RWPE1 (cell line): ENCODE results near the gene KCTD15.

Experiments used
- CTCF ChIA-PET: fragments of 350-600 bp; sonication (Branson Sonifier 250); formaldehyde crosslinking; extraction: SDS; loops from one replicate; lab custom pipeline; 2021; lab: Yijun Ruan, JAX
- POLR2A ChIA-PET: fragments of 400-600 bp; formaldehyde crosslinking; extraction: SDS; loops from one replicate; lab custom pipeline; 2020; ENCODE audit warnings: antibody characterized with exemption; ENCODE audit not compliant: low non-redundant PET; lab: Yijun Ruan, JAX
- DNase-seq: peaks from one replicate; pipeline ENCODE4 v3.0.0; 2012; ENCODE audit warnings: low spot score
- H3K27ac ChIP-seq: fragments of 450-650 bp; 2 replicates; pipeline ENCODE4 v1.5.1; 2017
- TF ChIP-seq, protein P1 (sequence below): fragments of 450-650 bp; conservative IDR thresholded peaks from 2 replicates; pipeline ENCODE4 v1.5.1; 2017; ENCODE audit warnings: low read depth, mild to moderate bottlenecking

KCTD15 gene

DNA sequence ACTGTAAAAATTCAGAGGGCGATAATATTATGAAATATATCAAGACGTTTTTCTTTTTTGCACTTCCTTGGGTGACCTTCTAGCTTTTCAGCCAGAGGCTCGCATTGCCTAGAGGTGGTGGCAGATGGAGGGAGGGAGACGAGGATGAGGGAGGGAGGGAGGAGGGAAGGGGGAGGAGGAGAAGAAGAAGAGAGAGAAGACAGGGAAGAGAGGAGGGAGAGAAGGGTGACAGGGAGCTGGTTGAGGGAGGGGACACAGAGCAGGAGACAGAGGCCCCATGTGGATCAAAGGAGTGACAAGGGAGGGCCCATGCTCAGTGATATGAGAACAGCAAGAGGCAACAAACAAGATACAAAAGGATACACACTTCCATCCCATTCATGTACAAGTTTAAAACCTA, 8.0 kb upstream of the KCTD15 start:
- ChIA-PET POLR2A (no interaction called here), CTCF (interaction anchor here (2.8 kb wide), 1 partner anchor 11 kb away, joined by 14 read pairs; no protein-coding TSS in a partner anchor)
- DNase-seq, result no peak
- TF ChIP-seq, protein P1, sequence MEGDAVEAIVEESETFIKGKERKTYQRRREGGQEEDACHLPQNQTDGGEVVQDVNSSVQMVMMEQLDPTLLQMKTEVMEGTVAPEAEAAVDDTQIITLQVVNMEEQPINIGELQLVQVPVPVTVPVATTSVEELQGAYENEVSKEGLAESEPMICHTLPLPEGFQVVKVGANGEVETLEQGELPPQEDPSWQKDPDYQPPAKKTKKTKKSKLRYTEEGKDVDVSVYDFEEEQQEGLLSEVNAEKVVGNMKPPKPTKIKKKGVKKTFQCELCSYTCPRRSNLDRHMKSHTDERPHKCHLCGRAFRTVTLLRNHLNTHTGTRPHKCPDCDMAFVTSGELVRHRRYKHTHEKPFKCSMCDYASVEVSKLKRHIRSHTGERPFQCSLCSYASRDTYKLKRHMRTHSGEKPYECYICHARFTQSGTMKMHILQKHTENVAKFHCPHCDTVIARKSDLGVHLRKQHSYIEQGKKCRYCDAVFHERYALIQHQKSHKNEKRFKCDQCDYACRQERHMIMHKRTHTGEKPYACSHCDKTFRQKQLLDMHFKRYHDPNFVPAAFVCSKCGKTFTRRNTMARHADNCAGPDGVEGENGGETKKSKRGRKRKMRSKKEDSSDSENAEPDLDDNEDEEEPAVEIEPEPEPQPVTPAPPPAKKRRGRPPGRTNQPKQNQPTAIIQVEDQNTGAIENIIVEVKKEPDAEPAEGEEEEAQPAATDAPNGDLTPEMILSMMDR, result no peak
- H3K27ac ChIP-seq, result no peak overlapping the region

DNA sequence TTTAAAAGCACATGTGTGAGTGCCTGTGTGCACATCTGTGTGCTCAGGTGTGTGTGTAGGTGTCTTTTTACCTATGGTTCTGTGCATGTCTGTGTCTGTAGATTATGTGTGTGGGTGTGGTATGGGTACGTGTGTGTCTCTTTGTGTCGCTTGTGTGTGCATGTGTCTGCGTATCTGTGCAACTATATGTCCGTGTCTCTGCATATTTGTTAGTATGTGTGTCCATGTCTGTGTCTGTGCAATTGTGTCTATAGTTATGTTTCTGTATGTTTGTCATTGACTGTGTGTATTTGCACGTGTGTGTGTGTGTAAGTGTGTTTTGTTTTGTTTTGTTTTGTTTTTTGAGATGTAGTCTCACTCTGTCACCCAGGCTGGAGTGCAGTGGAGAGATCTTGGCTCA, 7.3 kb upstream of the KCTD15 start:
- TF ChIP-seq, protein P1, result no peak
- no peak for DNase-seq
- POLR2A ChIA-PET, result no interaction called here
- CTCF ChIA-PET, result interaction anchor here (2.8 kb wide), 1 partner anchor 11 kb away, joined by 14 read pairs; no protein-coding TSS in a partner anchor
- H3K27ac ChIP-seq, result no peak overlapping the region

DNA sequence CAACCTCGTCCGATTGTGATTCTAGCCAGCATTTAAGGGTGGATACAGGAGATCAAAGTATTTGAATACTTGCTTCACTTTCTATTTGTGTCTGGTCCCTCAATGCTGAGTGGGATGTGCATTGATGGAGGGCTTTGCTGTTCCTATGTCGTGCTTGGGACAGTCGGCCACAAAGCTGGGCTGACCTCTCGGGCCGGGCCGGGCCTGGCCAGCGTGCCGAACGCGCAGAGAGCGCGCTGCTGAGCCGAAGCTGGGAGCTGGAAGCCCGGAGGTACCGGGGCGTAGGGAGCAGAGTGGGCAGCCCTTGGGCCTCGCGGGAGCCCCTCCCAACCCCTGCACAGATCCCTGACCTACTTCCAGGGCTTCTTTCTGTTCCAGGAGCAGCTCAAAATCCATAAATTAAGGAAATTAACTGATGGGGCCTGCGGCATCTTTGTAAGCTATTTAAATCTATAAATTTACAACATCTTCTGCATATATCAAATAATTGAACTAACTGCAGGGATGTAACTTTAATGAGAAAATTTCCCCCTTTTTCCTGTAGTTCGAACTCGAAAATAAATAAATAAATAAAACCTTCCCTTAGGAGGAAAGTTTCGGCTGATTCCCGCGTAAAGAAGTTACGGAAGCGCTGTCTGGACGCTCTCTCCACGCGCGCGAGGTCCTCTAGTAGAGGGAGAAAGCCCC, 1.8 kb upstream of the KCTD15 start:
- POLR2A ChIA-PET, result no interaction called here
- H3K27ac ChIP-seq, result peak overlapping the region; percentile 97

DNA sequence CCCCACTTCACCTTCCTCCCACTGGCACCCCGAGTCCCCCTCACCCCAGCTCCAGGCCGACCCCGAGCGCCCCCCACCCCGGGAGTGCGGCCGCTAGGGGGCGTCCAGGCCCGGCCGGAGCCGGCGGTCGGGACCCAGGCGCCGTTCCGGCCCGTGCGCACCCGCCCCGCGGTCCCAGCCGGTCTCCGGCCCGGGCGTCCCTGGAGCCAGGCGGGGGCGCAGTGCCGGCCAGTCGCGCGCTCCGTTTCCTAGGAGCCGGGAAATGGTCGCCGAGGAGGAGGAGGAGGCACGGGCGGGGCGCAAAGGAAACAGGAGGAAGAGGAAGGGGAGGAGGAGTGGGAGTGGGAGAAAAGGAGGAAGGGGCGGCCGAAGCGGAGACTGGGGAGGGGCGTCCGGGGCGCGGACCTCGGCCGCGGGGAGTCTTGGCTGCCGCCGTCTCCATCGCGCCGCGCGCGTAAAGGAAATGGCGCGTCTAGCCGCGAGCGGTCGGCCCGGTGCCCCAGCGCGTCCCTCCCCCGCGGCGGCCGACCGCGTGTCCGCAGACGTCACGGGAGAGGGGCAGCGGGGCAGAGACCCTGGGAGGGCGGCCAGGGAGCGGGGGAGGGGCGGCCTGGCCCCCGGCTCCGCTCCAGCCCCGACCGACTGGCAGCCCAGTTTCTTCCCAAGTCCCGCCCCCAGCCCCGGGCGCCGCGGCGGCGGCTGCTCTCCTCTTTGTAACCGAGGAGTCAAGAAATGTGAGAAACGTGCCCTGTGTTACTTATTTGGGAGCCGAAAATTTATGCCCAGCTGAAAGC, 1.1 kb upstream of the KCTD15 start:
- H3K27ac ChIP-seq, result peak overlapping the region; percentile 97
- ChIA-PET CTCF (interaction anchor here (0.6 to 2.7 kb wide), 18 partner anchors 17 to 381 kb away, joined by 3 to 20 read pairs (median 3); no protein-coding TSS in a partner anchor), POLR2A (interaction anchor here (1.6 kb wide), 1 partner anchor 24 kb away, joined by 5 read pairs; no protein-coding TSS in a partner anchor)
- TF ChIP-seq, protein P1, result peak; percentile 96
- DNase-seq, result peak; percentile 82

More for the DNA sequence above, 1.8 kb upstream of the KCTD15 start:
- TF ChIP-seq, protein P1, result no peak
- CTCF ChIA-PET, result interaction anchor here (0.5 to 2.7 kb wide), 17 partner anchors 11 to 381 kb away, joined by 3 to 20 read pairs (median 3); no protein-coding TSS in a partner anchor
- no peak for DNase-seq

DNA sequence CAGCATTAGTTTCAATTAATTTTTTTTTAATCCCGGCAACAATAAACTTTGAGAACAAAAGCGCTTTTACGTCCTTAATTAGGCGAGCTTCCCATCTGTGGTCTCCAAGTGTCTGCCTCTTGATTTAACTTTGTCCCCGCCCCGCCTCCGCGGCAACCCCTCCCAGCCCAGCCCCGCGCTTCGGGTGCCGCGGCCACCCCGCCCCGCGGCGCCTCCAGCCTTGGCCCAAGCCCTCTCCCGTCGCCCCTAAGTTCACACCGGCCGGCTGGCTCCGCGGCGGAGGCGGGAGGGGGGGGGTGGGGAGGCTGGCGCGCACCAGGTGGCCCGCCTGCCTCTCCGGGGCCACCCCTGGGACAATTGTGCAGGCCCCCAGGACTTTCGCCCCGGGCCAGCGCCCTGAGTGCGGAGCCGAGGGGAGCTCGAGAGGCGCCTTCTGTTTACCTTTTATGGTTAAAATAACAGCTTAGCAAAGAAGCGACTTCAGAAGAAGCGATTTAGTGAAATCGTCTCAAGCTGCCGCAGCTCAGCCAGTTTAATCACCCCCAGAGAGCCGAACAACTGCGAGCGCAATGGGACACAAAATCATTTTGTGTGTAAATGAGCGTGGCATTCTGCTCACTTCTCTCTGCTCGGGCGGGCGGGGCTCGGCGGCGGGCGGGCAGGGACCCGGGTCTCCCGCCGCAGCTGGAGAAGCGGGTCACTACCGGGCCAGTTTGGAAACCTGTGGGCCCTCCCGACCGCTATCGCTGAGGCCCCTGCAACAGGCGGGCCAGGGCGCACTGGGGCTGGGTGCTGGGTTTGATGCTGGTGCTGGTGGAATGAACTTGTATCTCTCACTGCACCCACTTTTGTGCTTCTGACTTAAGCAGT, 1.4 kb downstream of the KCTD15 start:
- ChIA-PET POLR2A (interaction anchor here (1.3 kb wide), 1 partner anchor 22 kb away, joined by 3 read pairs; no protein-coding TSS in a partner anchor), CTCF (interaction anchor here (0.5 to 2.3 kb wide), 6 partner anchors 20 to 200 kb away, joined by 3 to 14 read pairs (median 4); no protein-coding TSS in a partner anchor)
- H3K27ac ChIP-seq, result peak overlapping the region; percentile 97
- DNase-seq, result no peak
- TF ChIP-seq, protein P1, result no peak
